ENCODE data around the gene DIP2B. TPM values are rescaled to one million over a fixed set of nuclear protein-coding genes. Genes with fewer than 3 reads are reported as not detected.

Gene DIP2B
- total RNA-seq, 3 donors from 2014 or later = 28.3 to 39.8 (median 34.7) TPM

- intact Hi-C loops (cut with DNase I, micrococcal nuclease) = loop anchor here in 1 of 2 donors (5.0 kb wide), 1 partner anchor 140 kb away; the partner anchor contains the start of gene DIP2B
- ATAC-seq (no peak), DNase-seq (no peak)
- H3K36me3 ChIP-seq (ENCODE audit: low read depth) = no peaks in the 10 kb centered on the region
- no peak for TF ChIP-seq CTCF (IDR thresholded peaks at IDR 0.05)
- H3K4me3 ChIP-seq = no peak overlapping the region
- no peaks in the 10 kb centered on the region for H3K9me3 ChIP-seq
- H3K4me1 ChIP-seq (ENCODE audit: low read depth) = no peaks in the 10 kb centered on the region
Measured at GRCh38 chr12:50642035-50642451, 137.3 kb downstream of the DIP2B start.

- no peaks in the 10 kb centered on the region for H3K36me3 ChIP-seq (ENCODE audit: low read depth)
- no peak overlapping the region for H3K4me3 ChIP-seq
- no peaks in the 10 kb centered on the region for H3K4me1 ChIP-seq (ENCODE audit: low read depth)
- H3K9me3 ChIP-seq = no peaks in the 10 kb centered on the region
- intact Hi-C loops (cut with DNase I, micrococcal nuclease) = loop anchor here in 1 of 2 donors (5.0 kb wide), 1 partner anchor 140 kb away; the partner anchor contains the start of gene DIP2B
- no peak for TF ChIP-seq CTCF (IDR thresholded peaks at IDR 0.05)
- ATAC-seq (no peak), DNase-seq (no peak)
Measured at GRCh38 chr12:50642761-50643160, 138.0 kb downstream of the DIP2B start.

- H3K4me3 ChIP-seq = no peak overlapping the region
- no peak for TF ChIP-seq CTCF (IDR thresholded peaks at IDR 0.05)
- H3K36me3 ChIP-seq (ENCODE audit: low read depth) = no peaks in the 10 kb centered on the region
- no peaks in the 10 kb centered on the region for H3K4me1 ChIP-seq (ENCODE audit: low read depth)
- intact Hi-C loops (cut with DNase I, micrococcal nuclease) = no loop called here
- DNase-seq = no peak
- H3K9me3 ChIP-seq = no peaks in the 10 kb centered on the region
- ATAC-seq = no peak
Measured at GRCh38 chr12:50647031-50647430, 142.2 kb downstream of the DIP2B start.

- H3K9me3 ChIP-seq = no peaks in the 10 kb centered on the region
- no peak overlapping the region for H3K4me3 ChIP-seq
- DNase-seq (no peak), ATAC-seq (no peak)
- no peaks in the 10 kb centered on the region for H3K36me3 ChIP-seq (ENCODE audit: low read depth)
- intact Hi-C loops (cut with DNase I, micrococcal nuclease) = no loop called here
- no peaks in the 10 kb centered on the region for H3K4me1 ChIP-seq (ENCODE audit: low read depth)
- TF ChIP-seq CTCF (IDR thresholded peaks at IDR 0.05) = no peak
Measured at GRCh38 chr12:50647479-50647878, 142.7 kb downstream of the DIP2B start.

- DNase-seq (no peak), ATAC-seq (no peak)
- TF ChIP-seq CTCF (IDR thresholded peaks at IDR 0.05) = no peak
- H3K4me1 ChIP-seq (ENCODE audit: low read depth) = no peaks in the 10 kb centered on the region
- no peaks in the 10 kb centered on the region for H3K36me3 ChIP-seq (ENCODE audit: low read depth)
- H3K4me3 ChIP-seq = no peak overlapping the region
- intact Hi-C loops (cut with DNase I, micrococcal nuclease) = no loop called here
- H3K9me3 ChIP-seq = no peaks in the 10 kb centered on the region
Measured at GRCh38 chr12:50650285-50650684, 145.5 kb downstream of the DIP2B start.

GRCh38 chr12:50655374-50655921 is 150.7 kb downstream of the DIP2B start:
- TF ChIP-seq CTCF (IDR thresholded peaks at IDR 0.05) = no peak
- Histone ChIP-seq H3K4me3 (no peak overlapping the region), H3K9me3 (no peaks in the 10 kb centered on the region), H3K36me3 (ENCODE audit: low read depth) (no peaks in the 10 kb centered on the region), H3K4me1 (ENCODE audit: low read depth) (peaks cover 6% of the 10 kb centered on the region)
- ATAC-seq (no peak), DNase-seq (no peak)
- intact Hi-C loops (cut with DNase I, micrococcal nuclease) = no loop called here
